Esophagus muscularis mucosa (tissue), 4 donors: ENCODE data around the gene SHISA3. TPM values are rescaled to one million over a fixed set of nuclear protein-coding genes. Genes with fewer than 3 reads are reported as not detected.
"Not testable (repeated sequence)": the region's sequence is repeated elsewhere in the genome, so short reads cannot be mapped to it uniquely, and the experiment has no call there.

Source experiments
- DNase-seq: peaks from one replicate; pipeline ENCODE4 v3.0.0-alpha.2; 2017; ENCODE audit errors: extremely low spot score
- H3K27ac ChIP-seq, 4 donors: fragments of 200-600 bp; sonication (generic); replicated peaks in 1 of 4; 1 replicate in 3 of 4; 2 replicates in 1 of 4; pipeline ENCODE4 v1.5.1; 2016 to 2019; ENCODE audit warnings: mild to moderate bottlenecking in 1 of 4
- H3K27me3 ChIP-seq, 4 donors: fragments of 200-600 bp; sonication (generic); one replicate each; pipeline versions ENCODE4 v1.5.1 to v1.6.0; 2016 to 2019
- H3K36me3 ChIP-seq, 4 donors: fragments of 200-600 bp; sonication (generic); one replicate each; pipeline ENCODE4 v1.5.1; 2016 to 2019
- H3K4me1 ChIP-seq, 4 donors: fragments of 200-600 bp; sonication (generic); one replicate each; pipeline ENCODE4 v1.5.1; 2016 to 2019
- H3K4me3 ChIP-seq, 4 donors: fragments of 200-600 bp; sonication (generic); 1 replicate in 2 of 4; 2 replicates in 2 of 4; pipeline ENCODE4 v1.5.1; 2016 to 2019; ENCODE audit warnings: mild to moderate bottlenecking in 4 of 4, moderate library complexity in 1 of 4
- H3K9me3 ChIP-seq, 4 donors: fragments of 200-600 bp; sonication (generic); 1 replicate in 3 of 4; 2 replicates in 1 of 4; pipeline ENCODE4 v1.5.1; 2016 to 2019
- CTCF ChIP-seq, 3 experiments: fragments of 200-600 bp in 2 of 3; fragments of 450-650 bp in 1 of 3; sonication (generic) in 2 of 3; IDR thresholded peaks; one replicate each; pipeline ENCODE4 v1.5.1; 2017 to 2019; ENCODE audit warnings: antibody characterized with exemption in 3 of 3, mild to moderate bottlenecking in 2 of 3, moderate library complexity in 1 of 3
- EP300 ChIP-seq: sonication (generic); formaldehyde crosslinking; IDR thresholded peaks from one replicate; pipeline ENCODE4 v1.6.1; 2017; ENCODE audit warnings: antibody characterized with exemption
- POLR2A ChIP-seq: fragments of 450-650 bp; IDR thresholded peaks from one replicate; pipeline ENCODE4 v1.6.1; 2017; ENCODE audit warnings: antibody characterized with exemption, moderate library complexity, mild to moderate bottlenecking, low read depth
- POLR2AphosphoS5 ChIP-seq, 2 donors: sonication (generic); formaldehyde crosslinking; IDR thresholded peaks; one replicate each; pipeline ENCODE4 v1.6.1; 2017; ENCODE audit warnings: antibody characterized with exemption in 2 of 2
- WGBS: methylation state at CpG from one replicate; pipeline ENCODE4 v1.1.5; 2018; 5-methylcytosine and 5-hydroxymethylcytosine counted together
- intact Hi-C: fragments of 100-400 bp; cut with DNase I; formaldehyde crosslinking; loops from one replicate; pipeline ENCODE4 v1.15.1; 2023
- total RNA-seq, 4 donors: library from RNA; depleted of rRNA; stranded (reverse); fragments of >200 nt; gene quantifications; one replicate each; pipeline versions ENCODE4 v1.1.0 to v1.2.1, GENCODE V29; 2016

Gene SHISA3
- total RNA-seq, 4 donors from 2014 or later, result 9.1 to 38.6 (median 19.8) TPM

GRCh38 chr4:42371305-42372252 is 25.7 kb upstream of the SHISA3 start:
- WGBS, result 55% methylated on average over 2 of the region's 2 CpGs

GRCh38 chr4:42372303-42372702 is 25.0 kb upstream of the SHISA3 start:
- H3K4me1 ChIP-seq, intact Hi-C loops: not testable (repeated sequence)

More at GRCh38 chr4:42371305-42372252, 25.7 kb upstream of the SHISA3 start:
- intact Hi-C loops, result no loop called here
- Histone ChIP-seq H3K4me3 (no peak overlapping the region), H3K4me1 (no peaks in the 10 kb centered on the region), H3K9me3 (no peaks in the 10 kb centered on the region), H3K36me3 (no peaks in the 10 kb centered on the region), H3K27me3 (no peaks in the 10 kb centered on the region), H3K27ac (no peak overlapping the region)
- TF ChIP-seq CTCF (IDR thresholded peaks at IDR 0.05), result peak; percentile 25 to 50 (median 31)
- no peak for TF ChIP-seq EP300
- DNase-seq, result no peak

GRCh38 chr4:42377497-42377896 is 19.8 kb upstream of the SHISA3 start:
- Histone ChIP-seq H3K4me3 (no peak overlapping the region), H3K27ac (no peak overlapping the region), H3K4me1 (no peaks in the 10 kb centered on the region), H3K36me3 (no peaks in the 10 kb centered on the region), H3K9me3 (peaks cover 0 to 5% (median 0%) of the 10 kb centered on the region in 4 donors), H3K27me3 (no peaks in the 10 kb centered on the region)
- DNase-seq, result no peak
- 90% methylated on average over 4 of the region's 4 CpGs for WGBS
- intact Hi-C loops, result no loop called here
- TF ChIP-seq POLR2AphosphoS5 (IDR thresholded peaks at IDR 0.05), result no peak
- no peak for TF ChIP-seq CTCF (IDR thresholded peaks at IDR 0.05)
- TF ChIP-seq EP300, result no peak
- no peak for TF ChIP-seq POLR2A

More at GRCh38 chr4:42372303-42372702, 25.0 kb upstream of the SHISA3 start:
- DNase-seq, H3K27me3 ChIP-seq, H3K9me3 ChIP-seq, H3K4me3 ChIP-seq, H3K36me3 ChIP-seq, H3K27ac ChIP-seq: not testable (repeated sequence)
- WGBS, result 94% methylated on average over 6 of the region's 6 CpGs

- H3K27ac ChIP-seq, result no peak overlapping the region
- H3K9me3 ChIP-seq, result peaks cover 0 to 5% (median 0%) of the 10 kb centered on the region in 4 donors
- H3K4me1 ChIP-seq, result no peaks in the 10 kb centered on the region
- H3K27me3 ChIP-seq, result no peaks in the 10 kb centered on the region
- DNase-seq, result no peak
- intact Hi-C loops, result no loop called here
- no peaks in the 10 kb centered on the region for H3K36me3 ChIP-seq
- H3K4me3 ChIP-seq, result no peak overlapping the region
- WGBS, result 93% methylated on average over 2 of the region's 2 CpGs
- no peak for TF ChIP-seq EP300
- no peak for TF ChIP-seq POLR2AphosphoS5 (IDR thresholded peaks at IDR 0.05)
- no peak for TF ChIP-seq CTCF (IDR thresholded peaks at IDR 0.05)
- TF ChIP-seq POLR2A, result no peak
Measured at GRCh38 chr4:42381666-42382065, 15.6 kb upstream of the SHISA3 start.

- no peaks in the 10 kb centered on the region for H3K27me3 ChIP-seq
- H3K4me3 ChIP-seq, result no peak overlapping the region
- no peaks in the 10 kb centered on the region for H3K9me3 ChIP-seq
- TF ChIP-seq POLR2A (no peak), EP300 (no peak), CTCF (IDR thresholded peaks at IDR 0.05) (no peak), POLR2AphosphoS5 (IDR thresholded peaks at IDR 0.05) (no peak)
- H3K36me3 ChIP-seq, result no peaks in the 10 kb centered on the region
- H3K27ac ChIP-seq, result no peak overlapping the region
- 88% methylated on average over 1 of the region's 1 CpG for WGBS
- no peaks in the 10 kb centered on the region for H3K4me1 ChIP-seq
- intact Hi-C loops, result no loop called here
- no peak for DNase-seq
Measured at GRCh38 chr4:42385516-42385915, 11.8 kb upstream of the SHISA3 start.
